Measurements from ENCODE around the gene WDR36. TPM values are rescaled to one million over a fixed set of nuclear protein-coding genes. Genes with fewer than 3 reads are reported as not detected.

WDR36 gene
- total RNA-seq, 1 donor from 2014 or later: 31.6 TPM

DNA sequence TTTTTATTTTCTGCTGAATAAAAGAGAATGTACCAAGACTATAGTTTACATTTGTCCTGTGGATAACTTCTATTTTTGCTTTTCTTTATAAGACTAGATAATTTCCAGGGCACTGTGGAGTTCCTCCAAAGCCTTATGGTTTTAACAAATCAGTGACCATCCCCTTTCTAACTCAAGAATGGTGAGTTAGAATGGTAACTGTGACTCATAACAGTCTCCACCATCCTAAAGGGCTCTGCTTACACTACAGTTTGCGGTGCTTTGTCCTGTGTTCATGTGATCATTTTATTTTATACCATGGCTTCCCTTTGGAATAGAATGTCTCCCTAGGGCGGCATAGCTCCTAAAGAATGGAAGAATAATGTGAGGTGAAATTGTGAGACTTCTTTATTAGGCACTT is 30.2 kb downstream of the WDR36 start:
- no peak for DNase-seq (ENCODE audit: extremely low spot score, unreplicated experiment)
- H3K27me3 Mint-ChIP-seq: no peaks in the 10 kb centered on the region
- peaks cover 15% of the 10 kb centered on the region for H3K36me3 Mint-ChIP-seq
- H3K9me3 Mint-ChIP-seq: no peaks in the 10 kb centered on the region
- H3K4me3 Mint-ChIP-seq: no peak overlapping the region
- TF ChIP-seq CTCF (conservative IDR thresholded peaks at IDR 0.05): no peak
- H3K4me1 Mint-ChIP-seq (ENCODE audit: unreplicated experiment): no peaks in the 10 kb centered on the region
- no peak overlapping the region for H3K27ac Mint-ChIP-seq

GRCh38 chr5:111124793-111125192 is 32.6 kb downstream of the WDR36 start:
- H3K36me3 Mint-ChIP-seq: peaks cover 30% of the 10 kb centered on the region
- no peaks in the 10 kb centered on the region for H3K9me3 Mint-ChIP-seq
- no peaks in the 10 kb centered on the region for H3K27me3 Mint-ChIP-seq
- peaks cover 4% of the 10 kb centered on the region for H3K4me1 Mint-ChIP-seq (ENCODE audit: unreplicated experiment)
- TF ChIP-seq CTCF (conservative IDR thresholded peaks at IDR 0.05): no peak
- no peak for DNase-seq (ENCODE audit: extremely low spot score, unreplicated experiment)
- H3K27ac Mint-ChIP-seq: no peak overlapping the region
- no peak overlapping the region for H3K4me3 Mint-ChIP-seq

DNA sequence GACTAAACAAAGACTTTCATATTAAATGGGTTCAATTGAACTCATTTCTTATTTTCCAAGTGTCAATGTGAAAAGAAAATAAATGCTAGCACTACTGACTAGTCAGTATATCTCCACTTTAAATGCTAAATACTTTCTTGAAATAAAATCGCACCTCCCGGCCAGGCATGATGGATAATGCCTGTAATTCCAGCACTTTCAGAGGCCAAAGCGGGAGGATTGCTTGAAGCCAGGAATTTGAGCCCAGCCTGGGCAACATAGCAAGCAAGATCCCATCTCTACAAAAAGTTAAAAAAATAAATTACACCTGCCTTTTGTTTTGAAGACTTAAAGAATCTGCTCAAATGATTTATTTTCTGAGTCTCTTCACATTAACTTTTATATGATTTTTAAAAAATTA is 34.7 kb downstream of the WDR36 start:
- Mint-ChIP-seq H3K4me1 (ENCODE audit: unreplicated experiment) (peaks cover 10% of the 10 kb centered on the region), H3K4me3 (no peak overlapping the region), H3K36me3 (peaks cover 25% of the 10 kb centered on the region), H3K9me3 (no peaks in the 10 kb centered on the region), H3K27ac (peak overlapping the region; percentile 24), H3K27me3 (no peaks in the 10 kb centered on the region)
- no peak for DNase-seq (ENCODE audit: extremely low spot score, unreplicated experiment)
- no peak for TF ChIP-seq CTCF (conservative IDR thresholded peaks at IDR 0.05)

GRCh38 chr5:111127453-111128195 is 35.5 kb downstream of the WDR36 start:
- no peak overlapping the region for H3K4me3 Mint-ChIP-seq
- H3K9me3 Mint-ChIP-seq: no peaks in the 10 kb centered on the region
- TF ChIP-seq CTCF (conservative IDR thresholded peaks at IDR 0.05): no peak
- no peak for DNase-seq (ENCODE audit: extremely low spot score, unreplicated experiment)
- no peaks in the 10 kb centered on the region for H3K27me3 Mint-ChIP-seq
- peaks cover 14% of the 10 kb centered on the region for H3K4me1 Mint-ChIP-seq (ENCODE audit: unreplicated experiment)
- H3K27ac Mint-ChIP-seq: no peak overlapping the region
- peaks cover 25% of the 10 kb centered on the region for H3K36me3 Mint-ChIP-seq

- H3K27ac Mint-ChIP-seq: no peak overlapping the region
- no peak overlapping the region for H3K4me3 Mint-ChIP-seq
- no peaks in the 10 kb centered on the region for H3K27me3 Mint-ChIP-seq
These were observed 37.8 kb downstream of the WDR36 start for GRCh38 chr5:111129938-111130337.

More at GRCh38 chr5:111129938-111130337, 37.8 kb downstream of the WDR36 start:
- Mint-ChIP-seq H3K9me3 (no peaks in the 10 kb centered on the region), H3K4me1 (ENCODE audit: unreplicated experiment) (peaks cover 21% of the 10 kb centered on the region), H3K36me3 (peaks cover 25% of the 10 kb centered on the region)
- no peak for DNase-seq (ENCODE audit: extremely low spot score, unreplicated experiment)
- TF ChIP-seq CTCF (conservative IDR thresholded peaks at IDR 0.05): no peak

Data from type B pancreatic cell (in vitro differentiated cells).